Activated CD8-positive, alpha-beta memory T cell treated with anti-CD3 and anti-CD28 coated beads, Interleukin-2, amount 10 ng/mL, durations not matched to agents 7 days and 5 days (primary cell): ENCODE measurements around the gene RESP18. TPM values are rescaled to one million over a fixed set of nuclear protein-coding genes. Genes with fewer than 3 reads are reported as not detected.

Experiments
- ATAC-seq: fragments of 150-1000 bp; cut with Tn5 transposase; one replicate; pipeline ENCODE4 v1.10.0; 2021; ENCODE audit warnings: moderate library complexity
- CTCF ChIA-PET: fragments of 350-600 bp; sonication (Branson Sonifier 250); formaldehyde crosslinking; loops from one replicate; lab custom pipeline; 2021; ENCODE audit warnings: antibody characterized with exemption; lab: Charles Lee
- DNase-seq: peaks from one replicate; pipeline ENCODE4 v3.0.0-alpha.2; 2020
- H3K27ac Mint-ChIP-seq: one replicate; pipeline ENCODE4 v1.8.0; 2021; ENCODE audit warnings: mild to moderate bottlenecking, mixed read lengths
- H3K27me3 Mint-ChIP-seq: one replicate; pipeline ENCODE4 v1.8.0; 2021; ENCODE audit warnings: mixed read lengths
- H3K36me3 Mint-ChIP-seq: one replicate; pipeline ENCODE4 v1.8.0; 2021; ENCODE audit warnings: mild to moderate bottlenecking, mixed read lengths
- H3K4me1 Mint-ChIP-seq: one replicate; pipeline ENCODE4 v1.8.0; 2021; ENCODE audit warnings: mixed read lengths
- H3K4me3 Mint-ChIP-seq: one replicate; pipeline ENCODE4 v1.8.0; 2021; ENCODE audit warnings: mild to moderate bottlenecking, moderate library complexity, mixed read lengths
- H3K9me3 Mint-ChIP-seq: one replicate; pipeline ENCODE4 v1.8.0; 2022; ENCODE audit warnings: low read depth, mixed read lengths
- total RNA-seq, 2 experiments: library from RNA; stranded (reverse); gene quantifications; one replicate each; pipeline ENCODE4 v1.2.3, GENCODE V29; 2021

The RESP18 gene
- total RNA-seq, 2 experiments from 2014 or later = not detected

DNA sequence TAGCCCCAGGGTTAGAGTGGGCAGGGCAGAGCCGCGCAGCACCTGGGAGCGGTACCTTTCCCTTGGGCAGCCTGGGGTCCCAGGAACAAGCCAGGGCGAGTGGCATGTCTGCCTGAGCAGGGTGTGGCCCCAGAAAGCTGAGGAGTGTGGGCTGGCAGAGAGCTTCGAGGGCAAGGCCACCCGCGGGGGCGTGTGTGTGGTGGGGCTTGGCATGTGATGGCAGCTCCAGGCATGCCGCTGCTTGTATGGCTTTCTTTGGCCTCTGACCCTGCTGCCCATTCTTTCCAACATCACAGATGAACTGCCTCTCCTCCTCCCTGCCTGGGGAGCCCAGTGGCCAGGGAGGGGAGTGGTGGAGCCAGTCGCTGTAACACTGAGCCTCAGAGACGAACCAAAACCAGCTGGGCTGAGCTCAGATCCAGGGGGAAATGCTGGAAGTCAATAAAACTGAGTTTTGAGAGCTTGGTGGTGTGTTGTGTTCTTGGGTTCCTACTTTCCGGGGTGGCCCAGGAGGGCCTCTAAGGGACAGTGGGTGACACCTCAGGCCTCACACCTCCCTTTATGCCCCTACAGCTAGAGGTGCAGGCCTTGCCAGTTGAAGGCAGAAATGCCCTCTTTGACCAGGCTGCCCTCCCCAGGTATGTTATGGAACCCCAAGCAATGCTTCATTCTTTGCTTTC, 46.0 kb downstream of the RESP18 start:
- Mint-ChIP-seq H3K36me3 (peaks cover 5% of the 10 kb centered on the region), H3K4me3 (no peak overlapping the region), H3K4me1 (peaks cover 2% of the 10 kb centered on the region), H3K27me3 (no peaks in the 10 kb centered on the region), H3K9me3 (no peaks in the 10 kb centered on the region), H3K27ac (no peak overlapping the region)
- DNase-seq (no peak), ATAC-seq (no peak)
- CTCF ChIA-PET = interaction anchor here (1.2 to 14.8 kb wide), 4 partner anchors 6 to 127 kb away, joined by 5 to 260 read pairs (median 8); no protein-coding TSS in a partner anchor

DNA sequence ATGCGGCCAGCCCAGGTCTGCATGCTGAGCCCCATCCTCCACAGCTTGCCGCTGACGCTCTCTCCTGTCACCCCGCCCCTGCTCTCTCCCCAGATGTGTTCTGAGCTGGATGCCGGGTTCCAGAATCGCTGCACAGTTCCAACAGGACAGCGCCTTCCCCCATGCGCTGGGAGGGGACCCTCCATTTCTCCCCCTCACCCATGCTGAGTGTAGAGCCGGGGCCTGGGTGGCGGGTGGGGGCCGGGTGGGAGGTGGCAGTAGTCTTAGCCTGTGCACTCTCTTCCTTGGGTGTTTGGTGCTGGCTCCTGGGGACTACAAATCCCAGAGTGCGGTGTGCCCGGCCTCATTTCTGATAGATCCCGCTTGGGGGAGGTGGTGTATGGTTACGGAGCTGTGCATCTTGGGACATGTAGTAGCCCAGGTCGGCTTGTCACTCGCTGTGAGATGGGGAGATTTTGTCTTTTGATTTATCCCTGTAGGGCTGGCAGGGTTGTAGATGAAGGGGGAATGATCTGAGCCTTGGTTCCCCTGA, 46.6 kb downstream of the RESP18 start:
- no peaks in the 10 kb centered on the region for H3K9me3 Mint-ChIP-seq
- no peak for DNase-seq
- no peaks in the 10 kb centered on the region for H3K27me3 Mint-ChIP-seq
- no peak overlapping the region for H3K4me3 Mint-ChIP-seq
- ATAC-seq = no peak
- H3K36me3 Mint-ChIP-seq = peaks cover 8% of the 10 kb centered on the region
- CTCF ChIA-PET = interaction anchor here (0.6 to 14.8 kb wide), 5 partner anchors 6 to 127 kb away, joined by 3 to 260 read pairs (median 5); no protein-coding TSS in a partner anchor
- no peak overlapping the region for H3K27ac Mint-ChIP-seq
- peaks cover 5% of the 10 kb centered on the region for H3K4me1 Mint-ChIP-seq

DNA sequence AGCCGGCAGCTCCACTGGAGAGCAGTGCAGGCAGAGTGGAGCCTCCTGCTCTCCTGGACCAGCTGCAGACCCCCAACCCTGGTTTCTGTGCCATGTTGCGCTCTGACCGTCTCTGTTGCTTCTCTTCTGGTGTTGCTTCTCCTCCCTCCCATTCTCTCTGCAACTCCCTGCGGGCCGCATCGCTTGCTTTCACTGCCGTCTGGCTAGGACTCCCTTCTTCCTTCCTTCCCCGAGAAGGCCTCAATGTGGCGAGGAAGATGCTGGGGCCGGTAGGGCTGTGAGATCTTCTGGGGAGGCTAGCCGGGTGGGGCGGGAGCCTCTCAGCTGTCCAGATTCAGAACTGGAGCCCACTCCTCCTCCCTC, 47.2 kb downstream of the RESP18 start:
- no peak overlapping the region for H3K27ac Mint-ChIP-seq
- peaks cover 8% of the 10 kb centered on the region for H3K36me3 Mint-ChIP-seq
- H3K4me3 Mint-ChIP-seq = no peak overlapping the region
- ATAC-seq (no peak), DNase-seq (no peak)
- H3K27me3 Mint-ChIP-seq = no peaks in the 10 kb centered on the region
- CTCF ChIA-PET = interaction anchor here (0.6 to 14.8 kb wide), 4 partner anchors 7 to 126 kb away, joined by 3 to 260 read pairs (median 5); no protein-coding TSS in a partner anchor
- H3K4me1 Mint-ChIP-seq = peaks cover 7% of the 10 kb centered on the region
- H3K9me3 Mint-ChIP-seq = no peaks in the 10 kb centered on the region

DNA sequence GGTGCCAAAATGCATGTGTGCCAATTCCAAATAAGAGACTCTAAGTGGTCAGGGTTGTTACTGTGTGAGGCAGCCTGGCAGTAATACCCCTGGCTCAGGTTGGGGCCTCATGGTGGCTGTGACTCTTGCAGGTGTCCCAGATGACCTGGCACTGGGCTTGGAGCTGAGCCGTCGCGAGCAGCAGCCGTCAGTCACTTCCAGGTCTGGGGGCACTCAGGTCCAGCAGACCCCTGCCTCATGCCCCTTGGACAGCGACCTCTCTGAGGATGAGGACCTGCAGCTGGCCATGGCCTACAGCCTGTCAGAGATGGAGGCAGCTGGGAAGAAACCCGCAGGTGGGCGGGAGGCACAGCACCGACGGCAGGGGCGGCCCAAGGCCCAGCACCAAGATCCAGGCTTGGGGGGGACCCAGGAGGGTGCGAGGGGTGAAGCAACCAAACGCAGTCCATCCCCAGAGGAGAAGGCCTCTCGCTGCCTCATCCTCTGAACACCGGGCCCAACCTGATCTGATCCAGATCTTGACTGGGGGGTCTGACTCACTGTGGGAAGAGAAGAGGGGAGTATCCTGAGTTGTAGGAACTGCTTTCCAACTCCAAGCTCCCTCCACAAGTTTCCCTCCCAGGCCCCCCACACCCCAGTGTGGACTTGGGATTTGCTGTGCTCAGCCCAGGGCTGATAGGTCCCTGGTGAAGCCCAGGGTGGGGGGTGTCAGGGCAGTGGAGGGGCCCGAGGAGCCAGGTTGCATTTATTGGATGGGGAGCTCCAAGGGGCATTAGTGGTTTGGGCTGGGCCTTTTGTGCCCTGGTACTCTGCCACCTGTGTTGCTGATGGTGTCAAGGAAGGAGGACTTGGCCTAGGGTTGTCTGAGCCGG, 47.8 kb downstream of the RESP18 start:
- Mint-ChIP-seq H3K4me3 (no peak overlapping the region), H3K9me3 (no peaks in the 10 kb centered on the region), H3K4me1 (peaks cover 13% of the 10 kb centered on the region), H3K27ac (no peak overlapping the region), H3K36me3 (peaks cover 10% of the 10 kb centered on the region), H3K27me3 (no peaks in the 10 kb centered on the region)
- CTCF ChIA-PET = interaction anchor here (2.4 to 14.8 kb wide), 2 partner anchors 8 to 125 kb away, joined by 5 to 260 read pairs; no protein-coding TSS in a partner anchor
- ATAC-seq (no peak), DNase-seq (no peak)

DNA sequence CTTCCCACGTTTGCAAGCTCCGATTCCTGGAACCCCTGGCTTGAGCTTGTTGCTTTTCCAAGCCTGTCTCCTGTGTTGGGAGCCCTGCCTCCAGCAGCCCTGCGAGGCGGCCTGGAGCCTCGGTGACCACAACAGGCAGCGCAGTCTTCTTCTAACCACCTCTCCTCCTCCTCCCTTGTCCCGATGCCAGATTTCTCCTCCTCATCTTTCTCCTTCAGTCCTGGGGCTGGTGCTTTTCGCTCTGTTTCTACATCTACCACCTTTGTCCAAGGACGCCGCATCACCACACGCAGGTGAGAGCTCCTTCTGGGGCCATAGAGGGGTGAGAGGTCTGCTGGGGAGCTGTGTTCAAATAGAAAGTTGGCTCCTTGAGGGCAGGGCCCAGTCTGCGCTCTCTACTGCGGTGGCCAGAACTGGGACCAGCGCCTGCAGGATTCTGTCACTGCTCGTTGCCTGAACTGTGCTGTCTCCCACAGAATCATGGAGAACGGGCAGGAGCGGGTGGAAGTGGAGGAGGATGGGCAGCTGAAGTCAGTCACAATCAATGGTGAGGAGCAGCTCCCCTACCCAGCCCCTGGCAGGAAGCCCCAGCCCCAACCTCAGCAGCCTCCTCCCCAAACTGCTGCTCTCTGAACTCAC, 49.5 kb downstream of the RESP18 start:
- Mint-ChIP-seq H3K4me3 (no peak overlapping the region), H3K4me1 (peaks cover 23% of the 10 kb centered on the region), H3K36me3 (peaks cover 12% of the 10 kb centered on the region), H3K9me3 (no peaks in the 10 kb centered on the region), H3K27ac (peak overlapping the region; percentile 3), H3K27me3 (no peaks in the 10 kb centered on the region)
- CTCF ChIA-PET = interaction anchor here (1.5 to 14.8 kb wide), 2 partner anchors 9 to 128 kb away, joined by 3 to 260 read pairs; no protein-coding TSS in a partner anchor
- ATAC-seq = no peak
- DNase-seq = no peak

DNA sequence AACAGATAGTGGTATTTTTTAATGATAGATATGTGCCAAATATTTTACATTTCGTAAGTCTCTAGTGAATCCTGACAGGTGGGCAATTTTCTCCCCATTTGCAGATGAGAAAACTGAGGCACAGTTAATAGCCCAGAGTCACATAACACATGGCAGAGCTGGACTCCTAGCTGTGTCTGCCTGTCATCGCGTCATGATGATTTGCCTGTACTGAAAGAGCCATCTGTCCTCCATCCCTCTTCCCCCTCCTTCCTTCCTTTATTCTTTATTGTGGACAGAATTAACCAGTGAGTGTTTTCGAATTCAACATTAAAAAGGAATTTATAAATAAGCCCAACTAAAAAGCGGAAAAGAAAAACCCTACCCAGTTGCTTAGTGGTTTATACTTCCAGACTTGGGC, 50.2 kb downstream of the RESP18 start:
- no peaks in the 10 kb centered on the region for H3K9me3 Mint-ChIP-seq
- no peak overlapping the region for H3K4me3 Mint-ChIP-seq
- peaks cover 29% of the 10 kb centered on the region for H3K4me1 Mint-ChIP-seq
- peaks cover 12% of the 10 kb centered on the region for H3K36me3 Mint-ChIP-seq
- DNase-seq (no peak), ATAC-seq (no peak)
- CTCF ChIA-PET = interaction anchor here (0.6 to 14.8 kb wide), 3 partner anchors 10 to 128 kb away, joined by 3 to 260 read pairs (median 3); no protein-coding TSS in a partner anchor
- no peaks in the 10 kb centered on the region for H3K27me3 Mint-ChIP-seq
- no peak overlapping the region for H3K27ac Mint-ChIP-seq

DNA sequence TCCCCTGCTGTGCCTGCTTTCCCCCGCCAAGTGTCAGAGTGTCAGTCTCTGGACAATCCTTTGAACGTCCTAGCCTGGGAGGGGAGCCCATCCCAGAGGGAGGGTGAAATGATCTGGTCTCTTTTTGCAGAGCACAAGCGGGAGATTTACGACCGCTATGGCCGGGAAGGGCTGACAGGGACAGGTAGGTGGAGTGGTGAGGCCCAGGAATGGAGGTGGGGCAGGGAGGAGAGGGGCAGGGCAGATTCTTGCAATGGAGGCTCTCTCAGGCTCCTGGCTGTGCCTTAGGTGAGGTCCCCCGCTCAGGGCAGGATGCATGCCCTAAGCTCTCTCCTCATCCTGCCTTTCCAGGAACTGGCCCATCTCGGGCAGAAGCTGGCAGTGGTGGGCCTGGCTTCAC, 51.0 kb downstream of the RESP18 start:
- Mint-ChIP-seq H3K27me3 (no peaks in the 10 kb centered on the region), H3K4me3 (no peak overlapping the region), H3K36me3 (peaks cover 12% of the 10 kb centered on the region), H3K27ac (peak overlapping the region; percentile 33), H3K9me3 (no peaks in the 10 kb centered on the region), H3K4me1 (peaks cover 32% of the 10 kb centered on the region)
- DNase-seq (no peak), ATAC-seq (no peak)
- CTCF ChIA-PET = interaction anchor here (0.8 to 14.8 kb wide), 3 partner anchors 11 to 127 kb away, joined by 3 to 260 read pairs (median 3); partner anchors contain the start of genes ANKZF1 and ATG9A

DNA sequence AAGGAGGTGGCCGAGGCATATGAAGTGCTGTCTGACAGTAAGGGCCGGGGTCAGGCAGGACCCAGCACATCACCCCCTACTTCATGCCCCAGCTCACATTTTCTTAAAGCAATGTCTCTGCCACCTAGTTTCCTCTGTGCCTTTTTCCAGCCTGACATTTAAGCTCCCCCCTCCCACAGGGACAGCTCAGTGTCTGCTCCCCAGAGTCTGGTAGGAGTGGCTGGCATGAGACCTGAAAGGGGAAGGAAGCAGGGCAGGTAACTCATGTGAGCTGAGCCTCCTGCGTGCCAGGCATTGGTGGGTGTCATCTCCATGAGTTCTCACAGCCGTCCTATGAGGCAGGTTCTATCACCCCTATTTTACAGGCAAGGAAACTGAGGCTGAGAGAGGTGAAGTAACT, 51.9 kb downstream of the RESP18 start:
- Mint-ChIP-seq H3K9me3 (no peaks in the 10 kb centered on the region), H3K36me3 (peaks cover 12% of the 10 kb centered on the region), H3K27ac (peak overlapping the region; percentile 96), H3K4me1 (peaks cover 32% of the 10 kb centered on the region), H3K27me3 (no peaks in the 10 kb centered on the region), H3K4me3 (peak overlapping the region; percentile 94)
- CTCF ChIA-PET = interaction anchor here (0.8 to 14.8 kb wide), 6 partner anchors 12 to 109 kb away, joined by 3 to 260 read pairs (median 10); partner anchors contain the start of genes ANKZF1, ATG9A, TUBA4A and TUBA4B
- ATAC-seq = no peak
- no peak for DNase-seq

DNA sequence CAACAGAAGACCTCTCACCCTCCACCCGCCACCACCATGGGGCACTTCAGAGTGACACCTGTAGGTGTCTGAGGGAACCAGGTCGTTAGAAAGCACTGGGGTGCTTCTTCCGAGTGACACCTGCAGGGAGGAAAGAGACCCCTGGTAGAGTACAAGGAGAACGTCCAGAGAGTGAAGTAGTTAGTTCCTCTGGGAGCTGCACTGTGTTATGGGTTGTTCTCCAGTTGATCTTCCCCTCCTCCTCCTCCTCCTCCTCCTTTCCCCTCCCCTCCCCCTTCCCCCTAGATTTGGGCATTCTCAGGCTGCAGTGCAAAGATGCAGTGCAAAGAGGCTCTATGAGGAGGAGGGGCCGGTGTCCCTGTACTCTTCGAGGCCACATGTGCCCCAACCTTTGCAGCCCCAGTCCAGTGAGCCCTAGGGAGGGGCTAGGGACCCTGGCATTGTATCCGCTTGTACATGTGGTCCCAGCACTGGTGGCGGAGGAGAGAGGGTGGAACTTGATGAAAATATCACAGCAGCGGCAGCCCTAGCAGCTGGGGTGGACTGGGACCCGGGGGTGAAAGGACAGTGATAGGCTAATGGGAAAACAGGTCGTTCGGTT, 52.5 kb downstream of the RESP18 start:
- Mint-ChIP-seq H3K9me3 (no peaks in the 10 kb centered on the region), H3K4me1 (peaks cover 32% of the 10 kb centered on the region), H3K4me3 (peak overlapping the region; percentile 94), H3K36me3 (peaks cover 12% of the 10 kb centered on the region), H3K27ac (peak overlapping the region; percentile 96), H3K27me3 (no peaks in the 10 kb centered on the region)
- no peak for ATAC-seq
- CTCF ChIA-PET = interaction anchor here (1.0 to 14.8 kb wide), 12 partner anchors 11 to 300 kb away, joined by 3 to 260 read pairs (median 10); partner anchors contain the start of genes NHEJ1, TUBA4A, TUBA4B and ZFAND2B
- DNase-seq = no peak

DNA sequence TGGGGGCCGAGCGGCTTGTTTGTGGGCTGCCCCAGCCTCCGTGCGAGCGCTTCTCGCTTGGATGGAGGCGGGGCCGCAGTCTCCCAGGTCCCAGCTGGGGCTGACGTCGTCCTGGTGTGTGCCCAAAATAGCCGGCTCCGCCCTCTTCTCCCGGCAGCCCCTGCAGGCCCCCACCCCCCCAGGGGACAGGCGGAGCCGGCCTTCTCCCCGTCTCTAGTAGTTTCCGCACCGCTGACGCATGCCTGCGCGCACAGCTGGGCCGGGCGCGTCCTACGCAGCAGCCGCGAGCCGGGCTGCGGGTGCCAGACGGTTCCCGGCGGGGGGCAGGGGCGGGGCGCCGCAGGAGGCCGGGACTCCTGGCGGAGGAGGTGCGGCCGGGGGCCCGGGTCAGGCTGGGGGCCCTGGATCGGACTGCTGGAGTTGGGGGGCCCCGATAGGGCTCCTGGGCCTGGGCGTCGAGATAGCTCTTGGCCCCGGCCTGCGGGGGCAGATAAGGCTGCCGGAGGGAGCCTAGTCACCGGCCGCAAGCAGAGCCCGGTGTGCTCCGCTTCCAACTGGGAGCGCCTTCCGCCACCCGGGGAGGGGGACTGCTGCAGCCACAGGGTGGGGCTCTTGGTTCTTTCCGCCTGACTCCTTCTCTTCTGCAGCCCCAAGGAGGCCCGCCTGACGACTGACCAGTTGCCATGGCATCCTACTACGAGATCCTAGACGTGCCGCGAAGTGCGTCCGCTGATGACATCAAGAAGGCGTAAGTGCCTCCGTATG, 53.2 kb downstream of the RESP18 start, which contains the start of gene DNAJB2:
DNAJB2 (plus strand) TSS at position 216 of the 765 bp plus-strand sequence; CDS start at position 684, 468 bp downstream.
- CTCF ChIA-PET = interaction anchor here (0.6 to 14.8 kb wide), 28 partner anchors 10 to 381 kb away, joined by 3 to 260 read pairs (median 4); partner anchors contain the start of genes GLB1L, NHEJ1, STK16 and TUBA4A
- peak within 1 kb of the TSS; percentile 96 for H3K27ac Mint-ChIP-seq
- no peaks in the 10 kb centered on the region for H3K27me3 Mint-ChIP-seq
- ATAC-seq (peak; percentile 90), DNase-seq (peak; percentile 99)
- H3K4me1 Mint-ChIP-seq = peaks cover 32% of the 10 kb centered on the region
- H3K4me3 Mint-ChIP-seq = peak within 1 kb of the TSS; percentile 94
- H3K9me3 Mint-ChIP-seq = no peaks in the 10 kb centered on the region
- H3K36me3 Mint-ChIP-seq = peaks cover 12% of the 10 kb centered on the region

DNA sequence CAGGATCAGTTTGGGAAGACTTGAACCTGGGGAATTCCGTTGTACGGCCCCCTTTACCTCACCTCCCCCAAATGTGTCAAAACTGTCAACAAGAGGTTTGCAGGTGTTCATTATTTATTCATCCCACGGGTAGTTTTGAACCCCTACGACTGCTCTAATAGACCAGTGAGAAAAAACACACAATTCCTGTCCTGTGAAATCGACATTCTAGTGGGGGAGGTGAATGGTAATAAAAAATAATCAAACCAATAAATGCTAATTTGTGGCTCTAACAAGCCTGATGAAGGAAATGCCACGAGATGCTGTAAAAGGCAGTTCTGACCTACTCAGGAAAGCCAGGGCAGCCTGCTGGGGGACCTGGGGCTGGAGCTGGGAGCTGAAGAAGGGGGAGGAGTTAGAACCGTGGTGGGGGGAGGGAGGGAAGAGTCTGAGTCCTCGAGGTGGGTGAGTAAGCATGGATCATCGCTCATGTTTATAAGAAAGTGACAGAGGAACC, 53.8 kb downstream of the RESP18 start:
- peak overlapping the region; percentile 95 for H3K27ac Mint-ChIP-seq
- CTCF ChIA-PET = interaction anchor here (0.6 to 14.8 kb wide), 31 partner anchors 10 to 381 kb away, joined by 3 to 260 read pairs (median 4); partner anchors contain the start of genes GLB1L, NHEJ1, STK16 and TUBA4A
- H3K9me3 Mint-ChIP-seq = no peaks in the 10 kb centered on the region
- no peaks in the 10 kb centered on the region for H3K27me3 Mint-ChIP-seq
- H3K36me3 Mint-ChIP-seq = peaks cover 12% of the 10 kb centered on the region
- H3K4me1 Mint-ChIP-seq = peaks cover 32% of the 10 kb centered on the region
- H3K4me3 Mint-ChIP-seq = peak overlapping the region; percentile 94
- DNase-seq (no peak), ATAC-seq (no peak)
